HG02884 (cell line): ENCODE measurements around the gene SIVA1.
A peak's percentile ranks its signal among the peaks of the same experiment; 100 is the strongest.
"Not testable (repeated sequence)": the region's sequence is repeated elsewhere in the genome, so short reads cannot be mapped to it uniquely, and the experiment has no call there.

Experiments used
- ATAC-seq: cut with Tn5 transposase; IDR thresholded peaks from one replicate; pipeline ENCODE4 v1.9.1; 2021; ENCODE audit warnings: mild to moderate bottlenecking, moderate library complexity; ENCODE audit not compliant: unreplicated experiment

Gene SIVA1

GRCh38 chr14:104750056-104750752 lies 2.7 kb upstream of the SIVA1 start:
- no peak for ATAC-seq

- ATAC-seq = not testable (repeated sequence)
These were observed 2.2 kb upstream of the SIVA1 start for GRCh38 chr14:104750753-104751057.

GRCh38 chr14:104751539-104752422 lies 1.2 kb upstream of the SIVA1 start:
- no peak for ATAC-seq

GRCh38 chr14:104752423-104752734 lies 568 bp upstream of the SIVA1 start:
- peak; percentile 71 for ATAC-seq

- no peak for ATAC-seq
These were observed 723 bp downstream of the SIVA1 start for GRCh38 chr14:104753528-104754212.

GRCh38 chr14:104754213-104754851 lies 1.4 kb downstream of the SIVA1 start:
- no peak for ATAC-seq

- ATAC-seq = no peak
These were observed 2.7 kb downstream of the SIVA1 start for GRCh38 chr14:104755621-104756020.

GRCh38 chr14:104756477-104757237 lies 3.7 kb downstream of the SIVA1 start:
- ATAC-seq = no peak

GRCh38 chr14:104757238-104757585 lies 4.3 kb downstream of the SIVA1 start:
- ATAC-seq = no peak

GRCh38 chr14:104757681-104758392 lies 4.9 kb downstream of the SIVA1 start:
- no peak for ATAC-seq

- ATAC-seq = no peak
These were observed 6.3 kb downstream of the SIVA1 start for GRCh38 chr14:104758981-104759969.

GRCh38 chr14:104765517-104765916 lies 12.6 kb downstream of the SIVA1 start:
- no peak for ATAC-seq

- ATAC-seq = no peak
These were observed 13.4 kb downstream of the SIVA1 start for GRCh38 chr14:104766256-104766862.

- no peak for ATAC-seq
These were observed 14.1 kb downstream of the SIVA1 start for GRCh38 chr14:104766863-104767633.

GRCh38 chr14:104767634-104767918 lies 14.6 kb downstream of the SIVA1 start:
- no peak for ATAC-seq

GRCh38 chr14:104768437-104769323 lies 15.7 kb downstream of the SIVA1 start:
- peak; percentile 60 for ATAC-seq
